Testis (tissue), 3 donors: ENCODE measurements around the gene SYT8. TPM values are rescaled to one million over a fixed set of nuclear protein-coding genes. Genes with fewer than 3 reads are reported as not detected.

Experiments
- DNase-seq: peaks from one replicate; pipeline ENCODE4 v3.0.0-alpha.2; 2019
- H3K27ac ChIP-seq, 2 donors: fragments of 200-600 bp; sonication (generic); one replicate each; pipeline ENCODE4 v1.5.1; 2019
- H3K27me3 ChIP-seq: fragments of 200-600 bp; sonication (generic); one replicate; pipeline ENCODE4 v1.5.1; 2019
- H3K36me3 ChIP-seq: fragments of 200-600 bp; sonication (generic); one replicate; pipeline ENCODE4 v1.5.1; 2017; ENCODE audit warnings: low read depth; ENCODE audit errors: missing control alignments
- H3K4me1 ChIP-seq: fragments of 200-600 bp; sonication (generic); one replicate; pipeline ENCODE4 v1.5.1; 2019
- H3K4me3 ChIP-seq, 2 donors: fragments of 200-600 bp; sonication (generic); one replicate each; pipeline ENCODE4 v1.5.1; 2017 to 2019
- H3K9me3 ChIP-seq: fragments of 200-600 bp; sonication (generic); one replicate; pipeline ENCODE4 v1.5.1; 2017
- POLR2A ChIP-seq: fragments of 450-650 bp; IDR thresholded peaks from one replicate; pipeline ENCODE4 v1.6.1; 2017; ENCODE audit warnings: antibody characterized with exemption, mild to moderate bottlenecking, moderate library complexity
- WGBS, 2 donors: methylation state at CpG; one replicate each; pipeline ENCODE4 v1.1.5; 2018; 5-methylcytosine and 5-hydroxymethylcytosine counted together
- intact Hi-C: fragments of 100-400 bp; cut with DNase I; formaldehyde crosslinking; loops from one replicate; pipeline ENCODE4 v1.15.1; 2023; ENCODE audit warnings: low total_unique reads
- polyA plus RNA-seq: library from polyadenylated mRNA; stranded (reverse); fragments of 350-450 nt; fragmentation: Illumina TruSeq; extraction: RNeasy Lipid Tissue Mini Kit (QIAGEN cat#74804); gene quantifications from one replicate; pipeline ENCODE4 v1.2.3, GENCODE V29; 2014; ENCODE audit warnings: low read depth, low replicate concordance; ENCODE audit not compliant: insufficient read depth
- total RNA-seq, 2 donors: library from RNA; depleted of rRNA; stranded (reverse); fragments of >200 nt; gene quantifications; one replicate each; pipeline ENCODE4 v1.2.3, GENCODE V29; 2016
- TF ChIP-seq, protein P1 (sequence below), 3 experiments: fragments of 450-650 bp in 2 of 3; fragments of 200-600 bp in 1 of 3; sonication (generic) in 1 of 3; IDR thresholded peaks; one replicate each; pipeline ENCODE4 v1.5.1; 2016 to 2019; ENCODE audit warnings: antibody characterized with exemption in 3 of 3, mild to moderate bottlenecking in 2 of 3, moderate library complexity in 1 of 3

SYT8 gene
- total and polyA plus RNA-seq, 3 donors from 2014 or later, result 0.98 to 2.7 (median 1.7) TPM

DNA sequence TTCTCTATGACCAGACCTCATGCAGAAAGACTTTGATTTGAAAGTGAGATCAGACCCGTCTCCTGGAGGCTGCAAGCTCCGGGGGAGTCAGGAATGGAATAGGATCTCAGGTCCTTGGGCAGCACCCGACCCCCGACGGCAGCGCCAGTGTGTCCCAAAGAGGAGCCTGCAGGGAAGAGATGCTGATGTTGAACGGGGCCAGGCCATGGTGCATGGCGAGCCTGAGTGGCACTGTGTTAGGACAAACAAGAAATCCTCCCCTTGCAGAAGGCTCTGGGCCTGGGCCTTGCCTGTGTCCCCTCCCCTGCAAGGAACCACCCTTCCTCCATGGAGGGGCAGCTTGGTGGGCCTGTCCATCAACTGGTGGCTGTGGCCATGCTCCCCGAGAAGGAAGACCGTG lies 20.1 kb upstream of the SYT8 start:
- Histone ChIP-seq H3K4me1 (peaks cover 6% of the 10 kb centered on the region), H3K27me3 (no peaks in the 10 kb centered on the region), H3K36me3 (no peaks in the 10 kb centered on the region), H3K4me3 (no peak overlapping the region), H3K27ac (no peak overlapping the region), H3K9me3 (no peaks in the 10 kb centered on the region)
- intact Hi-C loops, result no loop called here
- TF ChIP-seq POLR2A, result no peak
- TF ChIP-seq, protein P1, sequence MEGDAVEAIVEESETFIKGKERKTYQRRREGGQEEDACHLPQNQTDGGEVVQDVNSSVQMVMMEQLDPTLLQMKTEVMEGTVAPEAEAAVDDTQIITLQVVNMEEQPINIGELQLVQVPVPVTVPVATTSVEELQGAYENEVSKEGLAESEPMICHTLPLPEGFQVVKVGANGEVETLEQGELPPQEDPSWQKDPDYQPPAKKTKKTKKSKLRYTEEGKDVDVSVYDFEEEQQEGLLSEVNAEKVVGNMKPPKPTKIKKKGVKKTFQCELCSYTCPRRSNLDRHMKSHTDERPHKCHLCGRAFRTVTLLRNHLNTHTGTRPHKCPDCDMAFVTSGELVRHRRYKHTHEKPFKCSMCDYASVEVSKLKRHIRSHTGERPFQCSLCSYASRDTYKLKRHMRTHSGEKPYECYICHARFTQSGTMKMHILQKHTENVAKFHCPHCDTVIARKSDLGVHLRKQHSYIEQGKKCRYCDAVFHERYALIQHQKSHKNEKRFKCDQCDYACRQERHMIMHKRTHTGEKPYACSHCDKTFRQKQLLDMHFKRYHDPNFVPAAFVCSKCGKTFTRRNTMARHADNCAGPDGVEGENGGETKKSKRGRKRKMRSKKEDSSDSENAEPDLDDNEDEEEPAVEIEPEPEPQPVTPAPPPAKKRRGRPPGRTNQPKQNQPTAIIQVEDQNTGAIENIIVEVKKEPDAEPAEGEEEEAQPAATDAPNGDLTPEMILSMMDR (IDR thresholded peaks at IDR 0.05), result no peak
- 76 to 81% methylated on average over 8 to 10 of the region's 10 CpGs for WGBS, 2 donors
- no peak for DNase-seq

DNA sequence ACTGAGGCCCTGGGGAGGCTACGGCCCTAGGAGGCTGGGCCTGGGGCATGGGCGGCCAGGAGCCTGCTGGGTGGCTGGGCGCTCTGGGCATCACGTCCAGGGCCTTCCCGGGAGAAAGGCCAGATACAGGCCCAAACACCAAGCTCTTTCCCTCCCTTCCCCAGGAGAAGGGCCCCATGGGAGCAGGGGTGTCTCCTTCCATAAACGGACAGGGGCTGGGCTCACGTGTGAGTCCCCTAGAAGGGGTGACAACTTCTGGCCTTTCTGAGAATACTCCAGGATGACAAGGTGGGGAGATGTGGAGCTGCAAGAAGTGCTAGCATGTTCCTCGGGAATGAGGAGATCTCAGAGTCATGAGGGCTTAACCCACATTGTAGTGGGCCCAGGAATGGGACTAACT lies 19.5 kb upstream of the SYT8 start:
- TF ChIP-seq, protein P1 (IDR thresholded peaks at IDR 0.05), result no peak
- TF ChIP-seq POLR2A, result no peak
- Histone ChIP-seq H3K36me3 (no peaks in the 10 kb centered on the region), H3K4me3 (no peak overlapping the region), H3K27me3 (no peaks in the 10 kb centered on the region), H3K27ac (no peak overlapping the region), H3K4me1 (peaks cover 6% of the 10 kb centered on the region), H3K9me3 (no peaks in the 10 kb centered on the region)
- WGBS, 2 donors, result 92 to 98% methylated on average over 7 to 8 of the region's 8 CpGs
- intact Hi-C loops, result no loop called here
- DNase-seq, result no peak

DNA sequence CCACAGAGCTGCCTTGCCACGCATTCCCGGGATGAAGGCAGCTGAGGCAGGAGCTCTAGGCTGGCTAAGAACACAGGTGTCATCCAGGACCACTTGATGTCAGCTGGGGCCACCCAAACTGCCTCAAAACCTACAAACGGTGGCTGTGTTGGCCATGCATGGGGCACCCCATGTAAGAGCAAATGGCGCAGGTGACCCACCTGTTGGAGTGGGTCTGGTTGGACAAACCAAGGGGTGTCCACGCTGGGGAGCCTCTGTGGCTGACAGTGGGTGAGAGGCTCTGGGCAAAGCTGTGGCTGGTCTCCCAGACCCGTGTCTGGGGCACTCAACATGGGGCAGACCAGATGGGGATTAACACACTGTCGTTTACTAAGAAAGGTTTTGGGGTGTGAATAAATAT lies 19.0 kb upstream of the SYT8 start:
- peaks cover 6% of the 10 kb centered on the region for H3K4me1 ChIP-seq
- 92 to 94% methylated on average over 7 of the region's 7 CpGs for WGBS, 2 donors
- H3K27ac ChIP-seq, result no peak overlapping the region
- no peak overlapping the region for H3K4me3 ChIP-seq
- no peaks in the 10 kb centered on the region for H3K9me3 ChIP-seq
- DNase-seq, result no peak
- H3K36me3 ChIP-seq, result no peaks in the 10 kb centered on the region
- no peak for TF ChIP-seq POLR2A
- TF ChIP-seq, protein P1 (IDR thresholded peaks at IDR 0.05), result no peak
- intact Hi-C loops, result no loop called here
- H3K27me3 ChIP-seq, result no peaks in the 10 kb centered on the region

DNA sequence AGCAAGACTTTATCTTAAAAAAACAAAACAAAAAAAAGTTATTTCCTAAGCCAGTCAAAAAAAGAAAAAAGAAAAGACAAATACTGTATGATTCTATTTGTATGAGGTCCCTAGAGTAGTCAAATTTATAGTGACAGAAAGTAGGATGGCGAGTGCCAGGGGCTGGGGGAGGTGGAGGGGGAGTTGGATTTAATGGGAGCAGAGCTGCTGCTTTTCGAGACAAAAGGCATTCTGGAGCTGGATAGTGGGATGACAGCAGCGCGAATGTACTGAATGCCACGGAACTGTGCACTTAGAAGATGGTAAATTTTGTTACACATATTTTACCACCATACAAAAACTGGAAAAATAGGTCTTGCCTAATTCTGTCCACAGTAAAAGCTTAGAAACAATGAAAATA lies 17.8 kb upstream of the SYT8 start:
- H3K36me3 ChIP-seq, result no peaks in the 10 kb centered on the region
- H3K9me3 ChIP-seq, result no peaks in the 10 kb centered on the region
- H3K27me3 ChIP-seq, result no peaks in the 10 kb centered on the region
- WGBS, 2 donors, result 76 to 82% methylated on average over 5 of the region's 5 CpGs
- intact Hi-C loops, result no loop called here
- no peak for TF ChIP-seq POLR2A
- TF ChIP-seq, protein P1 (IDR thresholded peaks at IDR 0.05), result no peak
- DNase-seq, result no peak
- H3K4me1 ChIP-seq, result peaks cover 6% of the 10 kb centered on the region
- no peak overlapping the region for H3K4me3 ChIP-seq
- no peak overlapping the region for H3K27ac ChIP-seq

DNA sequence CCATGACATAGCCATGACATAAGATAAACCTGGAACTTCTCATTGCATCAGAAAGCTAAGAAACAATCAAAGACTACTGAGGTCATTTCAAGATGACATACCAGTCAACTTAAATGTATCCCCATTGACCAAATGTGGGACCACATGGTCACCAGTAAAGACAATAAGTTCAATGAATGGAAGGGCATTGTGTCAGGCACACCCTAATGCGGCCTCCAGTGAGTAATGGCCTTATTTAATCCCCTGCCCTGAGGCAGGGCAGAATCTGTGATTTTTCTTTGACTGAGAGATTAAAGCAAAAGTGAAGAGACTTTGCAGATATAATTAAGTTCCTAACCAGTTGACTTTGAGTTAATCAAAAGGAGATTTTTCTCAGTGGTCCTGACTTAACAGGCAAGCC lies 17.3 kb upstream of the SYT8 start:
- Histone ChIP-seq H3K27ac (no peak overlapping the region), H3K36me3 (no peaks in the 10 kb centered on the region), H3K27me3 (no peaks in the 10 kb centered on the region), H3K9me3 (no peaks in the 10 kb centered on the region), H3K4me1 (peaks cover 6% of the 10 kb centered on the region), H3K4me3 (no peak overlapping the region)
- TF ChIP-seq POLR2A, result no peak
- TF ChIP-seq, protein P1 (IDR thresholded peaks at IDR 0.05), result no peak
- DNase-seq, result no peak
- intact Hi-C loops, result no loop called here
- WGBS, 2 donors, result 84 to 93% methylated on average over 1 of the region's 1 CpG
